HCT116 (cell line): ENCODE results near the gene CADPS.

ENCODE experiments used
- ATF3 ChIP-seq: IDR thresholded peaks from 2 replicates; pipeline ENCODE4 v1.6.1; 2012
- CTCF ChIP-seq, 3 experiments: fragments of 200-600 bp in 1 of 3; sonication (generic) in 1 of 3; IDR thresholded peaks in 2 of 3; conservative IDR thresholded peaks in 1 of 3; 2 replicates each; pipeline ENCODE4 v1.5.1; 2012 to 2017; ENCODE audit warnings: low read depth in 2 of 3, low read length in 2 of 3, antibody characterized with exemption in 1 of 3, borderline replicate concordance in 1 of 3, control low read depth in 1 of 3, mild to moderate bottlenecking in 1 of 3, mixed read lengths in 1 of 3, mixed run types in 1 of 3, moderate library complexity in 1 of 3; ENCODE audit not compliant: insufficient read depth in 1 of 3
- EZH2 ChIP-seq: fragments of 200-600 bp; sonication (generic); IDR thresholded peaks from 2 replicates; pipeline ENCODE4 v1.6.1; 2017; ENCODE audit warnings: antibody characterized with exemption, mixed run types
- EZH2phosphoT487 ChIP-seq: fragments of 200-600 bp; IDR thresholded peaks from 2 replicates; pipeline ENCODE4 v1.6.1; 2018; ENCODE audit warnings: antibody characterized with exemption, borderline replicate concordance
- FOSL1 ChIP-seq: IDR thresholded peaks from 2 replicates; pipeline ENCODE4 v1.6.1; 2012; ENCODE audit warnings: low read depth
- JUND ChIP-seq: IDR thresholded peaks from 2 replicates; pipeline ENCODE4 v1.6.1; 2012
- POLR2A ChIP-seq: IDR thresholded peaks from 2 replicates; pipeline ENCODE4 v1.7.0; 2011; ENCODE audit warnings: borderline replicate concordance; ENCODE audit not compliant: insufficient read depth, insufficient read length; ENCODE audit errors: extremely low read depth
- POLR2AphosphoS5 ChIP-seq: IDR thresholded peaks from 2 replicates; pipeline ENCODE4 v1.6.1; 2011; ENCODE audit warnings: mild to moderate bottlenecking, low read depth, low read length, moderate library complexity
- RAD21 ChIP-seq: IDR thresholded peaks from 2 replicates; pipeline ENCODE4 v1.6.1; 2012; ENCODE audit warnings: low read depth, mild to moderate bottlenecking
- SP1 ChIP-seq: IDR thresholded peaks from 2 replicates; pipeline ENCODE4 v1.6.1; 2012; ENCODE audit warnings: low read depth
- SRF ChIP-seq: IDR thresholded peaks from 2 replicates; pipeline ENCODE4 v1.6.1; 2012; ENCODE audit warnings: low read depth
- YY1 ChIP-seq: IDR thresholded peaks from 2 replicates; pipeline ENCODE4 v1.6.1; 2011; ENCODE audit warnings: low read length, low read depth, moderate library complexity, mild to moderate bottlenecking; ENCODE audit not compliant: insufficient replicate concordance; ENCODE audit errors: extremely low read depth
- ZNF274 ChIP-seq: fragments of 200-500 bp; sonication (Bioruptor generic); IDR thresholded peaks from 2 replicates; pipeline ENCODE4 v1.6.1; 2014; ENCODE audit warnings: mild to moderate bottlenecking, low read depth, low read length, inconsistent platforms

- no peak for TF ChIP-seq CTCF (IDR thresholded peaks at IDR 0.05 in 2 of 3, conservative IDR thresholded peaks at IDR 0.05 in 1 of 3; ENCODE audit: borderline replicate concordance in 1 of 3, insufficient read depth in 1 of 3, low read depth in 2 of 3, low read length in 2 of 3)
- TF ChIP-seq ZNF274, result no peak
- no peak for TF ChIP-seq POLR2A
- no peak for TF ChIP-seq ATF3
- TF ChIP-seq RAD21, result no peak
- no peak for TF ChIP-seq SRF
- no peak for TF ChIP-seq EZH2phosphoT487
- no peak for TF ChIP-seq YY1
- TF ChIP-seq SP1, result no peak
- no peak for TF ChIP-seq EZH2
- no peak for TF ChIP-seq FOSL1
- no peak for TF ChIP-seq JUND
- TF ChIP-seq POLR2AphosphoS5, result no peak
Measured at GRCh38 chr3:62882676-62883200, 7.5 kb upstream of the CADPS start.
